GM18873 (cell line): ENCODE results near the gene APBA1.
"Not testable (repeated sequence)": the region's sequence is repeated elsewhere in the genome, so short reads cannot be mapped to it uniquely, and the experiment has no call there.

Experiments used
- ATAC-seq: cut with Tn5 transposase; IDR thresholded peaks from one replicate; pipeline ENCODE4 v1.9.1; 2021; ENCODE audit warnings: mild to moderate bottlenecking, moderate library complexity, moderate number of reproducible peaks; ENCODE audit not compliant: unreplicated experiment, low FRiP score

APBA1 gene

DNA sequence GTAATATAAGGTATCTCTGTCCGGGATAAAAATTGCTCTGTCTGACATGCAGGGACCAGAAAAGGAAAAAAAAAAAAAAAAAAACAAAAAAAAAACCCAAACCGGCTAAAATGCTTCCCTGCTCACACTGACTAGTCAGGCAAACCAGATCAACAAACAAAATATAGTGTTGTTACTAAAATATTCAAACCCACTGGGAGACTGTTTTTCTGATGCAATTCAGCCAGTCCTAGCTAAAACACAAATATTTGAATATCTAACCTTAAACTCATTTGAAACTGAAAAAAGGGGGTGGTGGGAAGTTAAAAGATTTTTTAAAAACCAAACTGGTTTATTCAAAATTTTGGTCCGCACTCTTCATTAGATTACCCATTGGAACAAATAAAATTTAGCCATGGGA lies 61.0 kb downstream of the APBA1 start:
- no peak for ATAC-seq

DNA sequence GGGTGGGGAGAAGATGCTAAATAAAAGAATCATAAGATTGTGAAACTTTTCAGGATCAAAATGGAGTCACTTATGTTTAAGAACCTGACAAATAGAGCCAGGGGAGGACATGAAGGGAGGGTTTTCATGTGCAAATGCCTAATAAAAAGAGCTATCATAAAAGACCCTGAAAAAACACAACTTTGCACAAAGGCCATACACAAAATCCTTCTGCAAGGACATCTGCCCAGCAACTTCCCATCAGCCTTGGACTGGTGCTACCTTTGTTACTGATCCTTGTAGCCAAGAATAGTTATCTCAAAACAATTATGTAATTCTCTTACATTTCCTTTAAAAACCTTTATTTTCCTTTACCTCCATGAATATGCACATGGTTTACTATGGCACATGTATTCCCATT lies 63.0 kb downstream of the APBA1 start:
- ATAC-seq = no peak

DNA sequence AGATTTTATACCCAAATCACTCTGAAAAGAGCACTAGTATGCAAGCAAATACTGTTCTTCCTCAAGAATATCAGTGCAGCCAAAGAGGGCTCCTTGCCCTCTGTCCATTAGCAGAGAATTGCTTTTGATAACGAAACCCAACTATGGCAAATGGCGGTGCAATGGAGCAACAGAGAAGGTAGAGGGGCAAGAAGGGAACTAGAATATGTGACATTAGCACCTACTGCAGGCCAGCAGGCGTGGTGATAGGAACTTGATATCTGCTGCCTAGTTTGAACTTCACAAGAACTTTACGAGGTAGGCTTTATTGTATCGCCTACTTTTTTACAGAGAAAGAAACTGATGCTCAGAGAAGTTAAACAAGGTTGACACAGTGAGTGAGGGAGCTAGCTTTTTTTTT lies 66.1 kb downstream of the APBA1 start:
- ATAC-seq = no peak

DNA sequence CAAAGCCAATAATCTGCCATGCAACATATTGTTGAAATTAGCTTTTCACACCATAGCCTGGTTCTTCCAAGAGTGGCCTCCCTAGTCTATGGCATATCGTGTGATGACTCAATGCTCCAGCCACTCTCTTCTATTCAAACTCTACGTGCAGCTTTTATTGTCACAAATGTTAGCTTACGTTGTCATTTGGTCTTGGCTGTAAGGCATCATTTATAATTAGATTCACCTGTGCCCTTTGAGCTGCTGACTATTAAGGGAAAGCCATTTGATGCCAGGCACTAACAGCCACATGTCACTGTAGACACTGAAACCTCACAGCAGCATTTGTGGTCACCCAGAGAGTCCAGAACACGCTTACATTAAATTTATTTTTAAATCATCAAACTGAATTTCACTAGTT lies 66.8 kb downstream of the APBA1 start:
- ATAC-seq = no peak

DNA sequence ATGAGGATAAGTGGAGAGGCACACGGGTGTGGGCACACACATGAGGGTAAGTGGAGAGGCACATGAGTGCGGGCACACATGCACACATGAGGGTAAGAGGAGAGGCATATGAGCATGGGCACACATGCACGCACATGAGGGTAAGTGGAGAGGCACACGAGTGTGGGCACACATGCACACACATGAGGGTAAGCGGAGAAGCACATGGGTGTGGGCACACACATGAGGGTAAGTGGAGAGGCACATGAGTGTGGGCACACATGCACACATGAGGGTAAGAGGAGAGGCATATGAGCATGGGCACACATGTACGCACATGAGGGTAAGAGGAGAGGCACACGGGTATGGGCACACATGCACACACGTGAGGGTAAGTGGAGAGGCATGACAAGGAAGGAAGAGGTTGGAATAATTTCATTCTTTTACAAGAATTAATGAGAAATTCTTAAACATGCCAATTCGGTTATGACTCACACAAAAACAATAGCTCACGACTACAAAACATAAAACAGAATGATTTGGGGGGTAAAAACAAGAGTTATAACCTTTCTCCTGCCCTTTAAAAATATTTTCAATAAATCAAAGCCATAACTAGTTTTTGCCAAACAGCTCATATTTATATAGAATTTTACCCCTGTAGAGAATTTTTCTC lies 67.5 kb downstream of the APBA1 start:
- no peak for ATAC-seq

DNA sequence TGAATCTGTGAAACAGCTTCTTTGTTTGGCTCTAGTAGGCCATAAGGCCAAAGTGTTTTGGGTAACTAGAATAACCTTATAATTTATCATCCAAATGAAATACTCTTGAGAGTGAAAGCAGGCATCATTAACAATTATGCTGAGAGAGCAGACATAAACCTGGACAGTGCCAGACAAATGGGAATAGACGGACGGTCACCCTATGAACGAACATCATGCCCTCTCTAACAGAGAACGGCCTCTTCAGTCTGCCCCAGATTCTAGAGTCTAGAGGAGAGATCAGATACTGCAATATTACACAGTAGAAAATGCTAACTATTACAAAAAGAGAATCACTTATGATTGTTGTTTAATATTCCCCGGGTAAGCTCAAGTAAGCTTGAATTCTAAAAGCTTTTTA lies 68.5 kb downstream of the APBA1 start:
- ATAC-seq = no peak

DNA sequence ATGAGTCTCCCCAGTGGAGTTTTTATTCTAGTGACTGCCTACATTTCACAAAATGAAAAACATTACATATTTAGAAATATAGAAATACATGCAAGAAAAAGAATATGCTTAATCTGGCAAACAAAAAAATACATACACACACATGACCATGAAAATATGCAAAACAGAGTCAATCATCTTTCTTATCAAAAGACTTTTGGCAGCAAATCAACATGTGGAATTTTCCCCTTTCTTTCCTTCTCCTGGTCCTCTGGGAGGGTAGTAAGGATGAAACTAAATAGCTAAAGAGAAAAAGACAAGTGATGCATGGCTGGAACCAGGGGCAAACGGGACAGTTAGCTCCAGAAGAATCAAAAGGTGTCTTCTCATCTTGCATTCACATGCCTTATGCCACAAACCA lies 69.4 kb downstream of the APBA1 start:
- no peak for ATAC-seq

DNA sequence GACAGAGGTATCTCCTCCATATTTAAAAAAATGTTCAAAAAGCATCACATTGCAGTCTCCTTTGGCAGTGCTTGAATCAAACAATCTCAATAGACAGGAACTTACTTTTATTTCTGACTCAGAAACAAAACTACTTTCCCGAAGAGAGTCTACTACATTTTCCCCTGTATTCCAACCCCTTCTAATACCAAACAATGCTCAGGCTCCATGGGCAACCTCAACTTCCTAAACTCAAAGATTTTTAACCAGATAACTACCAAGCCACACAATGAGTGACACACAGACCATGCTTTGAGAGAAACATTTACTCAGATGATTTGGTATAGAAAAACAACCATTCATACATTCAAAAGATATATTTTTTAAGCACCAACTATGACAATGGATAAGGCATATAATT lies 70.5 kb downstream of the APBA1 start:
- no peak for ATAC-seq

DNA sequence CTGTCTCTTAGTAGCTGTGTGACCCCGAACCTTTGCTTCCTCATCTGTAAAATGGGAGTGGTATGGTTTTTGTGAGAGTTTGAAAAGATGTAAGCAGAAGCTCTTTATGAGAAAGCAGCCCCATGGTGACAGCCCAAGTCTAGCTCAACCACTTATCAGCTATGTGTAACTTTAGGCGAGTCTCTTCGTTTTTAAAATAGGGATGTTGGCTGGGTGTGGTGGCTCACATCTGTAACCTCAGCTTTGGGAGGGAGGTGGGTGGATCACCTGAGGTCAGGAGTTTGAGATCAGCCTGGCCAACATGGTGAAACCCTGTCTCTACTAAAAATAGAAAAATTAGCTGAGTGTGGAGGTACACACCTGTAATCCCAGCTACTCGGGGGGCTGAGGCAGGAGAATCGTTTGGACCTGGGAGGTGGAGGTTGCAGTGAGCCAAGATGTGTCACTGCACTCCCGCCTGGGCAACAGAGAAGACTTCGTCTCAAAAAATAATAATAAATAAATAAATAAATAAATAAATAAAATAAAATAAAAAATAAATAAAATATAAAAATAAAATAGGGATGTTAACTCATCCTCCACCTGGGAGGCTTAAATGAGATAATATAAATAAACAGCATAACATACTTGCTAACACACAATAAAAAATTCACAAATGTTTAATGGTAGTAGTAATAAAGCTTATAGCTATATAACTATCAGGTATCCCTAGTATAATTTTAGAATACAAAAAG lies 71.7 kb downstream of the APBA1 start:
- ATAC-seq = no peak

DNA sequence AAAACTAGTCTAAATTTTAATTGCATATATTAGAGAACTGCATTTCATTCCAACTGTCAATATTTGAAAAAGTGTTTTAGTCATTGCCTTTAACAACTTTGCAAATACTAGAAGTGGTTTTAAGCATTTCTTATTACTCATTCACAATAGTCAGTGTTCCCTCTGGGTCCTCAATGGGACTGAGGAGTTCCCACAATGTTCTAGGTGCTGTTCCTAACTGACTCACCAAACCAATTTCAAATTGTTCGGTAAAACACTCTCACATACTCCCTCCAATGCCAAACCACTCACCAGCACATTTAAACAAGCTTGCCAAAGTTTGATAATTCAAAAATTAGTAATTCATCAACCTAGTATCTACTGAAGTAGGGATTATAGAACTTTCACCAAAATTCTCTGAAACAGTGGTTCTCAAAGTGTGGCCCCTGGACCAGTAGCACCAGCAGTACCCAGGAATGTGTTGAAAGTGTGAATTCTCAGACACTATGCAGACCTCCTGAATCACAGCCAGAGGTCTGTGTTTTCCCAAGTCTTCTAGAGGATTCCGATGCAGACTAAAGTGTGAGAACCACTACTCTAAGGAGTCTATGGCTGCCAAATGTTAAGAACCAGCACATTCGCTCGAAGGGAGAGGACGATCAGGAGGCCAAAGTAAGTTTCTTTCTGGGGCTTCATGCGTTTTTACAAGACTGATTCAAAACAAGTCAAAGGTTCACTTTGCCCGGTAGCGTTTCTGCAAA lies 72.8 kb downstream of the APBA1 start:
- no peak for ATAC-seq

DNA sequence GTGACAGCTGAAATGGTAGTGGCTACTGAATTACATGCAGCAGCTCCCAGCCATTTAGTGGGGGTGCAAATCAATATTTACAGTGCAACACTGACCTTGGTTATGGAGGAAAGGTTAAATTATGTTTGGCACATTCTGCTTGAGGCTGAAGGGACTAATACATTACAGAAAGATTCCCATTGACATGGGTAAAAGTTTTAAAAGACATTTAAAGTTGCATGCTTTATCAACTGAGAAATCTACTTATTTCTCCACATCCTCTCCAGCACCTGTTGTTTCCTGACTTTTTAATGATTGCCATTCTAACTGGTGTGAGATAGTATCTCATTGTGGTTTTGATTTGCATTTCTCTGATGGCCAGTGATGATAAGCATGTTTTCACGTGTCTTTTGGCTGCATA lies 75.3 kb downstream of the APBA1 start:
- ATAC-seq = not testable (repeated sequence)

DNA sequence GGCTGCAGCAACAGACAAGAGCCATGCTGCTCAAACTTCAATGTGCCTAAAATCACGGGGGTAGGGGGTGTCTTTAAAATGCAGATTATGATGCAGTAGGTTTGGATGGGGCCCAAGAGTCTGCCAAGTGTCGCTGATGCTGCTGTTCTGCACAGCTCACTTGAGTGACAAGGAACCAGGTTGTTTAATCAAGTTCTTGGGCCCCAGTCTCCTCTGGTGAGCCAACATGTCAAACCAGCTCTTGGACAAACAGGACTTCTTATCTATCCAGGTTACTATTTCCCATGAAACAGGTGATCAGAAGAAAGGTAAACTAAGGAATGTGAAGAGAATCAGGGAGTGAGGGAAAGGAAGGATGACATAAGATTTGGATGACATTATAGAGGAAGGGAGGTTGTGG lies 78.0 kb downstream of the APBA1 start:
- ATAC-seq = no peak

DNA sequence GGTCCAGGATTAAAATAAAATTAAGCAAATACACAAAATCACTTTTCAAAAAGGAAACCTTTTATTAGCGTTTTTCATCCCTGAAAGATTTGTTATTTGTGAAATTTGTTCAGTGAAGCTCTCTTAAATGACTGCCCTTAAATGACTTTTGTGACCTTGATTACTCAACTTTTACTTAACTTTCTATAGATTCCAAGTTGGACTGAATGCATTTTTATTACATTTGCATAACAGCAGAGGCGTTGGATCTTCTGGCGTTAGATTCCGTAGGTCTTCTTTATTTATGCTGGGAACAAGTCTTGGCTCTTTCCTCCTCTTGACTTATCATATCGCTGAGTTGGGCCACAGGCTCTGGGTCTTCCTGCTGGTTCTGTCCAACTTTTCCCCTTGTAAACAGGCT lies 78.4 kb downstream of the APBA1 start:
- ATAC-seq = no peak

DNA sequence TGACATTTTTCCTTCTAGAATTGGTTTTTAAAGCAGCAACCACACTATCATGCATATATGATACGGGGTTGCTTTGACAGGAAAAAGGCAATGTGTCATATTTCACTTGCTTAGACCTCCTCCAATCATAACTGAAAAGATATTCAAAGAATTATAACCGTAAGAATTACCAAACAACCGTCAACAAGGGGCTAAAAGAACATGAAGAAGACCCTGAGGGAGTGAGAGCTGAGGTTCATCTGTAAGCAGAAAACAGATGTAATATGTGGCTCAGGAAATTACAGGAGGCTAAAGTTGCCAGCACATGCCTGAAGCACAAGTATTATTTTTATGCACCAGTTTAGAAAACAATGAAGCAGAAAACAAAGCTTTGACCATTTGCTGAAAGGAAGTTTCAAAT lies 78.9 kb downstream of the APBA1 start:
- no peak for ATAC-seq

DNA sequence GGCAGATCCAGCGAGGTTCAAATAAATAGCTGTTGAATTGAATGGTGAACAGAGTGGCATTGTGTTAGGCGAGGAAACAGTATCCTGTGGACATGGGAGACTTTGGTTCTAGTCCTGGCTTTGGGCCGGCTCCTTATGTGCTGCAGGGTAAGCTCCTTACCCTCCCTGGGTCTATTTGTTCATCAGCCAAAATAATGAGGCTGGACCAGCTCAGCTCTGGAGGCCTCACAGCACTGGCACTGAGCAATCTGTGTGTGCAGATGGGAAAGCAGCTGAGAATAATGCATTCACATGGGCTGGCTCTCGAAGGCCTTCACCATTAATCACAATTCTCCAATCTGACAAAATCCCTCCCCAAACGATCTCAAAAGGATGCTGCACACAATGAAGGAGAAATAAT lies 81.9 kb downstream of the APBA1 start:
- ATAC-seq = no peak

DNA sequence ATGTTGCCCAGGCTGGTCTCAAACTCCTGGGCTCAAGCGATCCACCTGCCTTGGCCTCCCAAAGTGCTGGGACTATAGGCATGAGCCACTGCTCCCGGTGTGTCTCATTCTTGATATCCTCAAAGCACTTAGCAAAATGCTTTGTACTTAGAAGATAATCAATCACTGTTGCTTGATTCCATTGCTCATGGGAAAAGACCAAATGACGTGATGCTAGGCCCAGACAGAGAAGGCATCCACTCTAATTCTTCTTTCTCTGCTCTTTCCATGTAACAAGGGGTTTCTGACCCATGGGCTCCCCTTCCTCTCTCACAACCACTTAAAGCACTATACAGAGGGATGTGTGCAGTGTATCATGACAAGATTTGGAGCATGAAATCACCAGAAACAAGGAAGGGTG lies 83.0 kb downstream of the APBA1 start:
- ATAC-seq = no peak

DNA sequence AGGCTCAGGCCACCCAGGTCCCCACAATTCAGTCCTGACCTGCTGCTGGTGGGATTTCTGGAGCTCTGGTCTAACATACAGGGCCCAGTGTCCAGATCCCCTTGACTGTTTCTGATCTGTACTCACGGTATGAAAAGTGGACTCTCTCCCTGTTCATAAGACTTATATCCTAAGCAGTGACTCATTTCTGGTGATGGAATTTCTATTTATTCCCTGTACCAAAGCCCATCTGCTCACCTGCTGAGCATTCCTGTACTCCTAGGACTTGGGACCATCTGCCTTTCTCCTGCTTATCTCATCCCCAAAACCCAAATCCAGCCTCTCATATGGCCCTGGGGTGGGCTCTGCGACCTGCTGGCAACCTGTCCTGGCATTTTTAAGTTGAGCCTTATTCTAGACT lies 86.6 kb downstream of the APBA1 start:
- ATAC-seq = no peak

DNA sequence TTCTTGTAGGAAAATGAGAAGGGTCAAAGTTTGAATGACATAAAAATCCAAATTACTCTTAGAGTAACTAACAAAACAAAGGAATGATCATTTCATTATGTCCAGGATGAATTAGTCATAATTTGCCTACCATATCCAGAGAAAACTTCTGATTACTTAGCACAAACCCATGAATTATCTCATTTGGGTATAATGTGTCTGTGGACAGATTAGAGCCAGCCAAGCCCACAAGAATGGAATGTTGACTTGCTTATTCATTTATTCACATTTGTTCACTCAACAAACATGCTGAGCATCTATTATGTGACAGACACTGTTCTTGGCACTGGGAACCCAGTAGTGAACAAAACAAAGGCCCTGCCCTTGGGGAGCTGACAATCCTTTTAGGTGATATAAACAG lies 87.4 kb downstream of the APBA1 start:
- ATAC-seq = no peak

DNA sequence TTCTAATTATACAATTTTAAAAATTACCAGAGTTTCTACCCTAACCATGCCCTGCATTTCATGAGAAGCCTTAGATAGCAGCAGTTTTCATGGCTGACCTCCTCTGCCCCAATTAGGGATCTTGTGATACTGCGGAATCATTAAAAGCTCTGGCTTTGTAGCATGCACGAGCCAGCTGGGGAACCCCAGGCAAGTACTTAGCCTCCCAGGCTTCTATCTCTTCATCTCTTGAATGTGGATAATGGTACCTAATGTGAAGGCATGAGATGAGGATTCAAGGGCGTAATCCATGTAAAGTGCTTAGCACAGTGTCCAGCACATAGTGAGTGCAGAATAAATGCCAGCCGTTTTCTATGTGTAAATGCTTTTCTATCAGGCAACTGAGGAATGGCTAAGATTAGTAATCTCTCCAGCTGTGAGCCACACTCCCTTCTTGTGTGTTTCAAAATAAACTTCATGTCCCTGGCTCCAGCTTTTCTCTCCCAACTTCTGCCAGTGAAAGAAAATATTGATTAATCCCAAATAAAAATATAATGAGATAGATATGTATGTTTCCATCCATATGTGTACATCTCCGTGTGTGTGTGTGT lies 88.4 kb downstream of the APBA1 start:
- no peak for ATAC-seq

DNA sequence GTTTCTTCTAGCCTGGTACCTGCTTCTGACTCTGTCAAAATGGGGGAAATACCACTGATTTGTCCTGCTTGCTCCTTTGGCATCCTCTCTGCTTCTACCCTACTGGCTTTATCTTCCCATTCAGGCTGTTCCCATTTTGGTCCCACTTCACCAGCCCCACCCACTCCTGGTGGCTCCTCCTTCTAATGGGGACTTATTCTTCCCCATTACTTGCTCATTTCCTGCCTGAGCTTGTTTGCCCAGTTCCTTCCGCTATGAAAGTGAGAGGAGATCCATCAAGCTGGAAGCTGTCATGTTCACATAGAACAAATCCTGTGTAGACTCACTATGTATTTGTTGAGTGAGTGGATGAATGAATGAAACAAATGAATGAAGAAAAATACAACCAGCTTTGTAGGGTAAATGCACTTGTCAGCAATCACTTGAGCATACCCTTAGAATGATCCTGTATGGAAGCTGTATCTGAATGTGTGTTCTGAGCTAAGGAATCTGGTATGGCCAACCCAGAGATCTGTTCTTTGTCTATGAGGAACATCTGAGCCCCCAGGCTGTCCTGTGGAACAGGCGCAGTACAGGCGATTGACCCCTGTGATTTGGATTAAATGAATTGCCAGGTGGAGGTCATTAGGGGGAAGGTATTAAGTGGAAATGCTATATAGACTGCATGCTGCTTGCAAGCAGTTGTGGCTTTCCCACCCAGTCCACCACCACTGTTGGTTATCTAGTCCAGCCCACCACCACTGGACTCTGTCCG lies 89.5 kb downstream of the APBA1 start:
- ATAC-seq = no peak

DNA sequence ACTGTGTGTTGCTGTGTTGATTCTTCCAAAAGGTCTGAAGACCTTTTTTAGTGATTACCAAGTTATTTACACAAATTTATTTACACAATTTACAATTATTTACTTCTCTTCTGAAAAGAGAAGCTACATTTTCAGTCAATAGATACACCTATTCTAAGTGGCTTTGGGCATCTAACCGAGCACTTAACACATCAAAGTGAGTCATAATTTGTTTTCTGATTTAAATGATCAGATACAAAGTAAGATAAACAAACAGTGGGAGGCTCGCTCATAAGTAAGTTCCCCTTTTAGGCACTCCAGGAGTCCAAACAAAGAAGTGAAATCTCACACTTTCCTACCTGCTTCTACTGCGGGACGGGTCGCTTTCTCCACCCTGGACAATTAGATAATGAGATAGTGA lies 90.2 kb downstream of the APBA1 start:
- ATAC-seq = no peak
